Measurements from ENCODE around the gene ATP6V0D1.

DNA sequence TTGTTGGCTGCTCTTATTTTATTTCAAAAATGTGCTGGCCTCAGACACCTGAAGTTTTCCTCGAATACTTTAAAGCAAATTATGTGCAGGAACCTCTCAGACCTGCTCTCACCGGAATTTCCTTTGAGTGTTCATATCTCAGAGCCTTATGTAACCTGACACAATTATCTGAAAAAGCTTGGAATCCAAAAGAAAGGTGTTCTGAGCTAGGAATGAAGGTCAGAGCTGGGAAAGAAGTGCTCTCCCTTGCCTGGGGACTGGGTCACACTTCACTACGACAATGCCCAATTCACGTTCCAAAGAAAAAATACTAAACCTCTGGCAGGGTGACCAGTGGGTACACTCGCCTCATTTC lies 56.7 kb downstream of the ATP6V0D1 start:
- TF ChIP-seq, protein P1, sequence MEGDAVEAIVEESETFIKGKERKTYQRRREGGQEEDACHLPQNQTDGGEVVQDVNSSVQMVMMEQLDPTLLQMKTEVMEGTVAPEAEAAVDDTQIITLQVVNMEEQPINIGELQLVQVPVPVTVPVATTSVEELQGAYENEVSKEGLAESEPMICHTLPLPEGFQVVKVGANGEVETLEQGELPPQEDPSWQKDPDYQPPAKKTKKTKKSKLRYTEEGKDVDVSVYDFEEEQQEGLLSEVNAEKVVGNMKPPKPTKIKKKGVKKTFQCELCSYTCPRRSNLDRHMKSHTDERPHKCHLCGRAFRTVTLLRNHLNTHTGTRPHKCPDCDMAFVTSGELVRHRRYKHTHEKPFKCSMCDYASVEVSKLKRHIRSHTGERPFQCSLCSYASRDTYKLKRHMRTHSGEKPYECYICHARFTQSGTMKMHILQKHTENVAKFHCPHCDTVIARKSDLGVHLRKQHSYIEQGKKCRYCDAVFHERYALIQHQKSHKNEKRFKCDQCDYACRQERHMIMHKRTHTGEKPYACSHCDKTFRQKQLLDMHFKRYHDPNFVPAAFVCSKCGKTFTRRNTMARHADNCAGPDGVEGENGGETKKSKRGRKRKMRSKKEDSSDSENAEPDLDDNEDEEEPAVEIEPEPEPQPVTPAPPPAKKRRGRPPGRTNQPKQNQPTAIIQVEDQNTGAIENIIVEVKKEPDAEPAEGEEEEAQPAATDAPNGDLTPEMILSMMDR (IDR thresholded peaks at IDR 0.05), result no peak
- no peak for TF ChIP-seq POLR2AphosphoS5 (IDR thresholded peaks at IDR 0.05)
- no peak for TF ChIP-seq POLR2A (IDR thresholded peaks at IDR 0.05; ENCODE audit: low read depth)
- TF ChIP-seq EP300 (IDR thresholded peaks at IDR 0.05), result no peak
